ENCODE data around the gene ASAH2B.

Gene ASAH2B

DNA sequence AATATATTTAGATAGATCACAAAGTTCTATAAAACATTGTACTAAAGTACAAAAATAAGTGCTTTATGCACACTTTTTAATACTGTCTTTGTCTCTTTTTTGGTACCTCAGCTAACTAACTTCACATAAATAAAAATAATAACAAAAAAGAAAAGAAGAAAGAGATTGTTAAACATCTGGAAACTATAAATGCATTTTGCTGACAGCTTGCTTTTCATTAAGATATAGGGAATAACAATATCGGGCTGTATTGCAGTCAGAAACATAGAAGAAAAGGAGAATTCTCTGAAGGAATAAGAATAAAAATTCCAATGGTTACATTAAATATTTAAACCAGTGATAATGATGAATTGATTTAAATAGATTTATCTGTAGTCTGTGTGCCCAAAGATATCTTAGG, 59.9 kb downstream of the ASAH2B start:
- no peak for DNase-seq

DNA sequence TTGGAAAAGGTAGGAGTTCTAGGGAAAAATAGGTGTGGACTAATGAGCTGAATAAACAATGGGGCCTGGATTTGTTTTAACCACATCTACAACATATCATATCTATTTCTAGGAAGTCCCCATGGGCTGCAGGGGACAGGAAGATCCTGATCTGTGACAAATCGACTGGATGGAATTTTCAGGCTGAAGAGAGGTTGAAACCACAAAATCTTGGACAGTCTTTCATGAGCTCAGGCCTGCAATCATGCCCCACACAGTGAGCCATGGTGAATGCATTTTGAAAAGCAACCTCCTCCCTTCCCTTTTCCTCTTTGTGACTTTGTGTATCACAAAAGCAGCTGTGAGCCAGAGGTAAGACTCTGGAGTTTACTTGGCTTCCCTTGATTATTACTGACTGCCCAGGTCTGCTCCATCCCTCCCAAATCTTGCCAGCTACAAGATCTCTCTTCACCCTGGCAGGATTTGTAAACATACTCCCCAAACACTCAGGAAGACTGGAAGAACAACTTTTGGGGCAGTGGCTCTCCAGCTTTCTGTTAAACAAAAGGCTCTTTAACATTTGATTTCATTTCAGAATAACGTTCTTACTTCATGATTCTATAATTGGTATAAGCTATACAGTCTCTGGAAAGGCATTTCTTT, 66.4 kb downstream of the ASAH2B start:
- DNase-seq, result no peak

DNA sequence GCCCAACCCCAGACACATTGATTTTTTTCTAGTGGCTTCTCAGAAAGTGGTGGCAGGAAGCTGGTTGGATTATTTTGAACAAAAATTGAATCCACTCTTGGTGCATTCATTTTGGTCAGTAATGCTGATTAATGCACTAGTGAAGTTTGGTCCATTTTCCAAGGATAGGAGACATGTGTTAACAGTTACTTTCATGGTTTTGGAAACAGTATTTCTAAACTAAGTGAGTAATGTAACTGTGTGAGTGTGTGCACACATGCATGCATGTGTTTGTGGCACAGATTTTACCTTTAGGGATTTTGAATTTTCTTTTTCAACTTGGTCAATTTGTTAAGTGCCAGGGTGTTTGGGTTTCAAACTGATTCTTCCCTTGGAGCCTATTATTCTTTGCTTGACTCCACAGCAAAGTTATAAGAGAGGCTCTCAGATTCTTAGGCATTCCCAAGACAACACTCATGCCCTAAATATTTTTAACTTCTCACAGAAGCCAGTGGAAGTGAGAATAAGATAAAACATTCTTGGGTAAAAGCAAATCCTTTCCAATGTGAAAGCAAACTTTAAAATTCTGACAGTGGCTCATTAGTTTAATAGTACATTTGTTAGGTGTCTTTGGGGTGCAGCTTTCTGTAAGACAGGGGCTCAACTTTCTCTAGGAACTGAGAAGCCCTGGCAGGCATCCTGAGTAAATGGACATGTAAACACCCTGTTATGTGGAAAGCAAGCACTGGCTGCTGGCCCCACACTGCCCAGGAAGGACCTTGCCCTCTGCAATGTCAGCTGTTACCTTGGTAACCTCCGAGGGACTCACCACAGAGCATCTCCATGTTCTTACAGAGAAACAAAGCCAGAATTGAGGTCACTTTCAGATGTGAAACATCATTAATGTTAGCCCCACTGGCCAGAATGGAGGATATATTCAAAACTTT, 68.4 kb downstream of the ASAH2B start:
- DNase-seq, result no peak

Data from stimulated activated naive CD4-positive, alpha-beta T cell treated with Interleukin-2 at 50 U/mL for 16 hours (primary cell).